Embryonic facial prominence (tissue), 1 donor: ENCODE data around the gene LUC7L.
"Not testable (repeated sequence)": the region's sequence is repeated elsewhere in the genome, so short reads cannot be mapped to it uniquely, and the experiment has no call there.

Experiments
- DNase-seq: peaks from one replicate; pipeline ENCODE4 v3.0.0-alpha.2; 2016; ENCODE audit errors: extremely low spot score

The LUC7L gene

GRCh38 chr16:229731-230281 lies 557 bp upstream of the LUC7L start:
- DNase-seq = no peak

GRCh38 chr16:228151-228851 lies 948 bp downstream of the LUC7L start:
- DNase-seq = no peak

- DNase-seq = no peak
Observed at GRCh38 chr16:220021-220420, 9.2 kb downstream of the LUC7L start.

- DNase-seq = no peak
Observed at GRCh38 chr16:212999-213398, 16.2 kb downstream of the LUC7L start.

- DNase-seq = not testable (repeated sequence)
Observed at GRCh38 chr16:211631-212180, 17.5 kb downstream of the LUC7L start.

- not testable (repeated sequence) for DNase-seq
Observed at GRCh38 chr16:209359-209758, 19.9 kb downstream of the LUC7L start.

GRCh38 chr16:204046-204445 lies 25.2 kb downstream of the LUC7L start:
- DNase-seq = not testable (repeated sequence)

GRCh38 chr16:203246-203645 lies 26.0 kb downstream of the LUC7L start:
- no peak for DNase-seq

- DNase-seq = no peak
Observed at GRCh38 chr16:200388-200787, 28.9 kb downstream of the LUC7L start.

- DNase-seq = no peak
Observed at GRCh38 chr16:194516-194915, 34.7 kb downstream of the LUC7L start.

GRCh38 chr16:193441-193840 lies 35.8 kb downstream of the LUC7L start:
- DNase-seq = no peak

GRCh38 chr16:192686-193085 lies 36.6 kb downstream of the LUC7L start:
- DNase-seq = no peak

- DNase-seq = no peak
Observed at GRCh38 chr16:191831-192230, 37.4 kb downstream of the LUC7L start.

- no peak for DNase-seq
Observed at GRCh38 chr16:189604-190186, 39.6 kb downstream of the LUC7L start.

- no peak for DNase-seq
Observed at GRCh38 chr16:188674-189073, 40.6 kb downstream of the LUC7L start.

GRCh38 chr16:187330-187729 lies 41.9 kb downstream of the LUC7L start:
- DNase-seq = no peak

GRCh38 chr16:185691-186090 lies 43.6 kb downstream of the LUC7L start:
- no peak for DNase-seq

- DNase-seq = no peak
Observed at GRCh38 chr16:185213-185612, 44.0 kb downstream of the LUC7L start.

- DNase-seq = no peak
Observed at GRCh38 chr16:183005-183404, 46.2 kb downstream of the LUC7L start.

GRCh38 chr16:181565-182021 lies 47.7 kb downstream of the LUC7L start:
- DNase-seq = no peak

- DNase-seq = no peak
Observed at GRCh38 chr16:180681-181564, 48.3 kb downstream of the LUC7L start.

- DNase-seq = no peak
Observed at GRCh38 chr16:180101-180675, 49.1 kb downstream of the LUC7L start, which contains the start of gene HBQ1. HBQ1 (plus strand) TSS chr16:180459; CDS start chr16:180487, 28 bp downstream.
